Kidney capillary endothelial cell (primary cell): ENCODE results near the gene TRAPPC13.
"Not testable (repeated sequence)": the region's sequence is repeated elsewhere in the genome, so short reads cannot be mapped to it uniquely, and the experiment has no call there.

Experiments
- DNase-seq: peaks from one replicate; pipeline ENCODE4 v3.0.0-alpha.2; 2018; ENCODE audit warnings: low spot score

The TRAPPC13 gene

DNA sequence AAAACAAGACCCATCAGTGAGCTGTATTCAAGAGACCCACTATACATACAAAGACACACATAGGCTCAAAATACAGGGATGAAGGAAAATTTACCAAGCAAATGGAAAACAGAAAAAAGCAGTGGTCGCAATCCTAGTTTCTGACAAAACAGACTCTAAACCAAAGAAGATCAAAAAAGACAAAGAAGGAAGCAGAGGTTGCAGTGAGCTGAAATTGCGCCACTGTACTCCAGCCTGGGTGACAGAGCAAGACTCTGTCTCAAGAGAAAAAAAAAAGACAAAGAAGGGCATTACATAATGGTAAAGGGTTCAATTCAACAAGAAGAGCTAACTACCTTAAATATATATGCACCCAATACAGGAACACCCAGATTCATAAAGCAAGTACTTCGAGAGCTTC is 51.2 kb downstream of the TRAPPC13 start:
- DNase-seq: not testable (repeated sequence)

DNA sequence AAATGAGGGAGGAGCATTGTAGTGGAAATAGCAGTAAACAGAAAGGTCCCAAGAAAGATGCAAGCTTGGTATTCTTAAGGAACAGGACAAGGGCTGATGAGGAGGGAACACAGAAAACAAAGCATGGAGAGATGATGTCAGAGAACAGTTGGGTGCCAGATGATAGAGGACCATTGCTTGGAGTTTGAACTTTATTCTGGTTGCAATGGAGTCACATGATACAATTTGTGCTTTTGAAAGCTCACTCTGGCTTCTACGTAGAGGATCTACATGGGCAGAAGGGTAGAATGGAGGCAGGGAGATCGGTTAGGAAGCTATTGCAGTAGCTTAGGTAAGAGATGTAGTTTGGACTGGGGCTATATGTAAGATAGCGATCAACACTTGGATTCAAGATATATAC is 57.3 kb downstream of the TRAPPC13 start:
- DNase-seq: no peak

DNA sequence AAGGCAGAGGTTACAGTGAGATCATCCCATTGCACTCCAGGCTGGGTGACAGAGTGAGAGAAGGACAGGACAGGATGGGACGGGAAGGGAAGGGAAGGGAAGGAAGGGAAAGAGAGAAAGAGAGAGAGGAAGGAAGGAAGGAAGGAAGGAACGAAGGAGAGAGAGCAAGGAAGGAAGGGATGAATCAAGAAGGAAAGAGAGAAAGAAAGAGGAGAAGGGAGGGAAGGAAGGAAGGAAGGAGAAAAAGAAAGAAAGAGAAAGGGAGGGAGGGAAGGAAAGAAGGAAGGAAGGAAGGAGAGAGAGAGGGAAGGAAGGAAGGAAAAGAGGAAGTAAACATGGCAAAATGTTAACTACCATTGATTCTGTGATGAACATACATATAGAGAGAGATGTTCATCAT is 68.3 kb downstream of the TRAPPC13 start:
- DNase-seq: no peak

DNA sequence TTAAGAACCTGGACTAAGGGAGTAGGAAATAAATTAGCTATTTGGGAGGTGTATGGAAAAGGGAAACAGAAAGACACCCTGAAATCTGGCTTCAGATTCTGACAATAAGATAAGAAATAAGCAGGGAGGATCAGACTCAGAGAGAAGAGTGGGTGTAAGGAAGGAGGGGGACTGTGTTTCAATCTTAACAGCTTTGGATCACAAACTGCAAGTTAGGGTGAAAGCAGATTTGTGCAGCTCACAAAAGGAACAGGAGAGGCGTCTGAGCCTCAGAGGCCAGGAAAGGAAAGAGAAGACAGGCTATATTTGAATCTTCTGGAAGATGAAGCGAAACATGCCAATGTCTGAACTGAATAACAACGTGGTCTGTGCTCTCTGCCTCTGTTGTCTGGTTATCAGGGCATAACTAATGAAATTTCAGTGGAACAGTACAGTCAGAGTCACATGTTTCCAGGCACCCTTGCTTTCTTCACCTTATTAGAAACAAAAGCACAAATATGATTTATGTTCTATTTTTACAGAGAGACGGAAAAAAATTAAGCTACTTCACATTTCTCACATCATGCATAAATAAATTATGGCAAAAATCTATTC is 70.4 kb downstream of the TRAPPC13 start:
- no peak for DNase-seq

DNA sequence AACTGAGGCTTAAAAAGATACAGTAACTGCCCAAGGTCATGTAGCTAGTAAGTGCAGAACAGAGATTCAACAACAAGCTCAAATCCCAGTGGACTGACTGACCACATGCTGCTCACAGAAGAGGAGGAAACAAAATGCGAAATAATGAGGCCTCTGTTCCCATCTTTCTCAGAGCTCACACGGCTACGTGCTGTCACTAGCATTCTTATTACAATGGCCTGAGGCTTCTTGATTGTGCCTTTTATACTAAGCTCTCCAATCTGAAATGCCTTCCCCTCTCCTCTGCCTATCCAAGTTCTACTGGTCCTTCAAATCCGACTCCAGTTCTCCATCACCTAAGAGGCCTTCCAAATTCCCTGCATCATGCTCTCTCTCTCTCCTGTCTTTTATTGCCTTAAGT is 71.1 kb downstream of the TRAPPC13 start:
- DNase-seq: no peak

DNA sequence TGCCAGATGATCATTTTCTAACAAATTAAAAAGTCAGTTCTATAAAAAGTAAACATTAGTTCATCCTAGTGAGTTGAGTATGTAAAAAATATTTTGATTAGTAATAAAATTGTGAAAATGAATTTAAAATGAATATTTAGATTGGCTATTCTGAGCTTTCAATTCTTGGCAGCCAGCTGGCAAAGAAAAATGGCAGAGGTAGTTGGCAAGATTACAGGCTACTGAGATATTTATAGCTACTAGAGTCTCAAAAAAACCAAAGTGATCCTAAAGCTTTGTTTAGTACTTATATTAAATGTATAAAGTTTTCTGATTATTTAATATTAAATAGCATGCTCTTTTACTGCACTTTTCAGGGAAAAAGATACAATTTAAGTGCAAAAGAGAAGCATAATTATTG is 72.1 kb downstream of the TRAPPC13 start:
- no peak for DNase-seq

DNA sequence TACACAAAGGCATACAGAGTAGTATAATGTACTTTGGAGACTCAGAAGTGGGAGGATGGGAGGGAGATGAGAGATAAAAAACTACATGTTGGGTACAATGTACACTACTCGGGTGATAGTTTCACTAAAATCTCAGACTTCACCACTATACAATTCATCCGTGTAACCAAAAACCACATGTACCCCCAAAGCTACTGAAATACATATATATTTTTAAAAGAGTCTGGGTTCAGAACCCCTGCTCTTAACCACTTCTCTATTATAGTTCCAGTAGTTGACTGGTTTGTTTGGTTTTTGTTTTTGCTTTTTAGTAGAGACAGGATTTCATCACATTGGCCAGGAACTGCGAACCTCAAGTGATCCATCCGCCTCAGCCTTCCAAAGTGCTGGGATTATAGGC is 74.5 kb downstream of the TRAPPC13 start:
- no peak for DNase-seq

DNA sequence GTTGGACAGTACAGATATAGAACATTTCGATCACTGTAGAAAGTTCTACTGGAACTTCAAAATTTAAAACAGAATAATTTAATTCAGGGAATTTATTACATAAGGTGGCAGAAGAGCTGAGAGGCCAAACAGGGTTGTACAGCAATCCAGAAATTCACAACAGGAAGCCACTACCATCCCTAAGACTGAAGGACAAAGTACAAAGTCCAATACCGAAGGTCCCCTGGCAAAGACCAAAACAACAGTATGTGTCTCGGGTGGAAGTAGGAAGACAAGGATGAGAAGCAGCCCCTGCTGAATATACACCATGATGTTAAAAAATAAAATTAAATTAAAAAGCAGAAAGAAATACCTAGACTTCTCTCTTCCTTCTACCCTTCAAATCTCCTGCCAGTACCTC is 77.2 kb downstream of the TRAPPC13 start:
- DNase-seq: no peak

DNA sequence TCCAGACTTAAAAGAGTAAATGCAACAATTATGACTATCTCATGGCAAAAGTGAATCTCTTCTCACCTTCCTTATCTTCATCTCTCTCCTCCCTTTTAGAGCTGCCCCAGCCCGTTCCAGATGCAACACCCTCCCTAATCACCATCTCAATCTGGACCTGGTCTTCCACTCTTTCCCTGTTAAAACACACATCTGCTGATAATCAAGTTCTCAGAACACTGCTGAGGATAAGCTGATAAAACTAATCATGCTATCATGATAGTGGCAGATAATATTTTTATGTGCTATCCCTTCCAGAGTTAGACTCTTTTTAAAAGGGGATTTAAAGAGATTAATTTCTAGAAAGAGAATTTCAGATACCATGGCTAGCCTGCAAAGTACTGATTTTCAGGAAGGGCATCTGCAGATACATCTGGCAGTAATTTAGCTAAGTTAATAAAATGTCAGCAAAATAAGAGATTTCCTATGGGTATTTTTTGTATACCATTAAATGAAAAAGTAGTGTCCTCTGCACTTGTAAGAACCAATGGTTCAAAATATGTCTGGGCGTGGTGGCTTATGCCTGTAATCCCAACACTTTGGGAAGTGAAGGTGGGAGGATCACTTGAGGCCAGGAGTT is 79.9 kb downstream of the TRAPPC13 start:
- no peak for DNase-seq

DNA sequence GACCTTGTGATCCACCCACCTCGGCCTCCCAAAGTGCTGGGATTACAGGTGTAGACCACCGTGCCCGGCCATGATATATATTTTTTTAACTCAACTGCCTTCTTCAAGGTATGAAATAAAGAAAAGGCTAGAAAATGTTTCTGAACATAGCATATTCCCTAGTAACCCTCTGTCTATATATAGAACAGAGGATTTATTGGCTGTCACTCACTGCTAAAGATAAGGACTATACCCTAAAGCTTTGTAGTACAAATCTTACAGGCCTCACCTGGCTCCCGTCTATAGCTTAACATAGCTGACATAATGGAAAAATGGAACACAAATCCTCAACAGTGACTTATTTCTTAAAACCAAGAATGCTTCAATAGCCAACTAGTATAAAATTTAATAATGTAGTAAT is 82.8 kb downstream of the TRAPPC13 start:
- DNase-seq: no peak

DNA sequence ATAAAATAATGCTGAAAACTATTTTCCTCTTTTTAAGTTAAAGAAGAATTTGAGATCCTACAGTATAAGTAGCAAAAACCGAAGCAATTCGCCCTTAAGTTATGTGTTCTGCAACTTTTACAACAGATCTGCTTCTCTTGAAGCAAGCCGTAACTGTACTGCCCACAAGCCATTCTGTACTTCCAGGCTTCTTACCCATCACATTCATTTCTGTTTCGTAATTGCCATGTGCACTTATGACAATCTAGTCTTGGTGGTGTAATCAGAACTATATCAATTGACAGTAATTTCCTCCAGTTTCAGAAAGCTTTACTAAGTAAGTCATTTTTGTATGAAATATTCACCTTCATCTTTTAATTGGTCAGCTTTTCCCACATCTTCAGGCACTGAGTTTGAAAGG is 83.3 kb downstream of the TRAPPC13 start:
- no peak for DNase-seq
